Caco-2 (cell line): ENCODE data around the gene EXOC8. TPM values are rescaled to one million over a fixed set of nuclear protein-coding genes. Genes with fewer than 3 reads are reported as not detected.

Experiments used
- BruUV-seq: library from RNA; stranded (reverse); fragments of 400-500 nt; replicated peaks from 2 replicates; lab custom pipeline; 2021; lab: Mats Ljungman, UMichigan
- CTCF ChIA-PET: fragments of 300-600 bp; sonication (Branson Sonifier 250); formaldehyde crosslinking; loops from one replicate; lab custom pipeline; 2022; ENCODE audit warnings: antibody characterized with exemption; lab: Charles Lee
- POLR2A ChIA-PET: fragments of 300-600 bp; sonication (Branson Sonifier 250); formaldehyde crosslinking; loops from one replicate; lab custom pipeline; 2022; ENCODE audit warnings: antibody characterized with exemption; lab: Charles Lee
- DNase-seq, 2 experiments: peaks; one replicate each; pipeline versions ENCODE4 v3.0.0 to v3.0.0-alpha.2; 2020 to 2022
- H3K27me3 ChIP-seq: replicated peaks from 2 replicates; pipeline ENCODE4 v1.6.0; 2011; ENCODE audit warnings: low read length; ENCODE audit not compliant: control insufficient read depth, insufficient read depth
- H3K36me3 ChIP-seq: 2 replicates; pipeline ENCODE4 v1.5.1; 2011; ENCODE audit warnings: low read length; ENCODE audit not compliant: control insufficient read depth, insufficient read depth
- H3K4me1 ChIP-seq: fragments of 250-450 bp; sonication (Bioruptor Pico); 2 replicates; pipeline ENCODE4 v1.5.1; 2020; ENCODE audit warnings: mild to moderate bottlenecking
- H3K4me3 ChIP-seq: 2 replicates; pipeline ENCODE4 v1.5.1; 2011; ENCODE audit warnings: low read depth, mild to moderate bottlenecking, control low read depth, low read length
- H3K9me3 ChIP-seq: fragments of 250-450 bp; sonication (Bioruptor Pico); 2 replicates; pipeline ENCODE4 v1.5.1; 2020; ENCODE audit warnings: mild to moderate bottlenecking, moderate library complexity
- H3K27ac Mint-ChIP-seq: one replicate; pipeline ENCODE4 v1.8.0; 2022; ENCODE audit warnings: mixed read lengths; ENCODE audit not compliant: unreplicated experiment
- H3K27me3 Mint-ChIP-seq: one replicate; pipeline ENCODE4 v1.8.0; 2022; ENCODE audit warnings: mixed read lengths; ENCODE audit not compliant: insufficient read depth, unreplicated experiment
- H3K36me3 Mint-ChIP-seq: one replicate; pipeline ENCODE4 v1.8.0; 2022; ENCODE audit warnings: mild to moderate bottlenecking, mixed read lengths; ENCODE audit not compliant: insufficient read depth, unreplicated experiment
- H3K4me1 Mint-ChIP-seq: one replicate; pipeline ENCODE4 v1.8.0; 2022; ENCODE audit warnings: low read depth, mixed read lengths; ENCODE audit not compliant: unreplicated experiment
- H3K4me3 Mint-ChIP-seq: one replicate; pipeline ENCODE4 v1.8.0; 2022; ENCODE audit warnings: mild to moderate bottlenecking, moderate library complexity, mixed read lengths; ENCODE audit not compliant: unreplicated experiment
- H3K9me3 Mint-ChIP-seq: one replicate; pipeline ENCODE4 v1.8.0; 2022; ENCODE audit warnings: mixed read lengths; ENCODE audit not compliant: unreplicated experiment
- CTCF ChIP-seq, 2 experiments: fragments of 200-600 bp in 1 of 2; IDR thresholded peaks; 1 replicate in 1 of 2; 2 replicates in 1 of 2; pipeline versions ENCODE4 v1.5.1 to v1.8.0; 2011 to 2022; ENCODE audit warnings: antibody characterized with exemption in 1 of 2, control low read depth in 1 of 2, inconsistent platforms in 1 of 2, low read depth in 1 of 2, low read length in 1 of 2, mild to moderate bottlenecking in 1 of 2, moderate library complexity in 1 of 2; ENCODE audit not compliant: insufficient read depth in 1 of 2, severe bottlenecking in 1 of 2, unreplicated experiment in 1 of 2
- intact Hi-C: fragments of 100-400 bp; cut with micrococcal nuclease; formaldehyde crosslinking; loops from one replicate; pipeline ENCODE4 v1.10.0; 2022; ENCODE audit not compliant: unreplicated experiment
- total RNA-seq: library from RNA; stranded (reverse); gene quantifications from 2 replicates; pipeline ENCODE4 v1.2.3, GENCODE V29; 2022

The EXOC8 gene
- total RNA-seq, 1 experiment from 2014 or later, result 18.3 TPM

GRCh38 chr1:231312432-231312788 lies 25.2 kb downstream of the EXOC8 start:
- Mint-ChIP-seq H3K27me3 (no peaks in the 10 kb centered on the region), H3K9me3 (no peaks in the 10 kb centered on the region), H3K36me3 (no peaks in the 10 kb centered on the region), H3K4me1 (no peaks in the 10 kb centered on the region), H3K4me3 (no peak overlapping the region), H3K27ac (no peak overlapping the region)
- POLR2A ChIA-PET, result no interaction called here
- no peak overlapping the region for H3K4me3 ChIP-seq
- no peaks in the 10 kb centered on the region for H3K9me3 ChIP-seq
- BruUV-seq, result no TSS peak
- no peaks in the 10 kb centered on the region for H3K4me1 ChIP-seq
- DNase-seq, result no peak
- intact Hi-C loops, result no loop called here
- CTCF ChIA-PET, result no interaction called here
- no peaks in the 10 kb centered on the region for H3K36me3 ChIP-seq
- TF ChIP-seq CTCF (IDR thresholded peaks at IDR 0.05; ENCODE audit: insufficient read depth in 1 of 2, low read depth in 1 of 2, low read length in 1 of 2, severe bottlenecking in 1 of 2, unreplicated experiment in 1 of 2), result no peak
- H3K27me3 ChIP-seq, result no peaks in the 10 kb centered on the region

DNA sequence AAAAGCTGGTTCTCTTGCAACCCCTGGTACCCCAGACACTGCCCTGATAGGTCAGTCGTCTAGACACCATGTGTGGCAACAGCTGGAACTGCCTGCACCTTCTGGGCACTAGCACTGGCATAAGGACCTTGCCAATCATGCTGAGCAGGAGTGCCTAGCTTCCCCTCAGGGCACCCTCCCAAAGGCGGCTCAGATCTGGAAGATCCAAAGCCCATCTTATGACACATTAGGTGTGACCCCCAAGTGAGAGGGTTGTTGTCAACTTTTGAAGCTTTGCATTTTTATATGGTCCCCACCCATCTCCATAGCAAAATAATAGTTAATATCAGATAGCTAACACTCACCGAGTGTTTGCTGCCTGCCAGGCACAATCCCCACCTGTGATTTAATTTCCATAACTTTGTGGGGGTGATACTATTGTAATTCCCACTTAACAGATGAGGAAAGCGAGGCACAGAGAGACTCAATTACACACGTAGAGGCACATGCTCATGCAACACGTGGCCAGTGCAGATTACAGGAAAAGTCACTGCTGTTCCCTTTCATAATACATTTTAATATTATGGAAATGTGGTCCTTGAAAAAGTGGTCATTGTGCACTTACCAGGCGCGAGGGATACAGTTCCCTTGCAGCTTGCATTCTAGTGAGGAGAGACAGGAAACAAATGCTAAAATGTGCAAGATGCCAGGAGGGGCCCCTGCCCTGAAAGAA lies 25.8 kb downstream of the EXOC8 start:
- CTCF ChIA-PET, result no interaction called here
- Mint-ChIP-seq H3K27ac (no peak overlapping the region), H3K4me3 (no peak overlapping the region), H3K36me3 (no peaks in the 10 kb centered on the region), H3K4me1 (peaks cover 4% of the 10 kb centered on the region), H3K27me3 (no peaks in the 10 kb centered on the region), H3K9me3 (no peaks in the 10 kb centered on the region)
- H3K27me3 ChIP-seq, result no peaks in the 10 kb centered on the region
- no peak for DNase-seq
- TF ChIP-seq CTCF (IDR thresholded peaks at IDR 0.05; ENCODE audit: insufficient read depth in 1 of 2, low read depth in 1 of 2, low read length in 1 of 2, severe bottlenecking in 1 of 2, unreplicated experiment in 1 of 2), result no peak
- H3K9me3 ChIP-seq, result no peaks in the 10 kb centered on the region
- no TSS peak for BruUV-seq
- no peaks in the 10 kb centered on the region for H3K36me3 ChIP-seq
- H3K4me3 ChIP-seq, result no peak overlapping the region
- no peaks in the 10 kb centered on the region for H3K4me1 ChIP-seq
- intact Hi-C loops, result no loop called here
- POLR2A ChIA-PET, result no interaction called here

DNA sequence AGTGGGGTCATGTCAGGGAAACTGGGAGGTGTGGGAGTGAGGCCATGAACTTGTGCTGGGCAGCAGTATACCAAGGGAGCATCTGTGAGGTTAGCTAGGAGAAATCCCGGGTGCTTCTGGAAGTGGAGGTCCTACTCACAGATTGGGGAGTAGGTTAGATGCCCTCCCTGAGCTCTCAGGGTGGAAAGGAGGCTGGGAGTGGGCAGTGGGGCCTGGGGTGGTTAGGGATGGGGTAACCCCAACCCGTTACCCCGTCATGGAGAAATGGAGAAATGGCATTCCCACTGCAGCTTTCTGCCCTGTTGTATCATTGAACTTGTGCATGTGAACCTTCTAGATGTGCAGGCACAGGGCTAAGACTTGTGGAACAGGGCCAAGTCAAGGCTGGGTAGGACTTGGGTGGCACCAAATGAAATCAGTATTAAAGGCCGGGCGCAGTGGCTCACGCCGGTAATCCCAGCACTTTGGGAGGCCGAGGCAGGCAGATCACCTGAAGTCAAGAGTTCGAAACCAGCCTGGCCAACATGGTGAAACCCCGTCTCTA lies 27.2 kb downstream of the EXOC8 start:
- BruUV-seq, result no TSS peak
- peaks cover 5% of the 10 kb centered on the region for H3K4me1 Mint-ChIP-seq
- Histone ChIP-seq H3K4me3 (no peak overlapping the region), H3K4me1 (no peaks in the 10 kb centered on the region), H3K9me3 (no peaks in the 10 kb centered on the region), H3K27me3 (no peaks in the 10 kb centered on the region), H3K36me3 (no peaks in the 10 kb centered on the region)
- no peaks in the 10 kb centered on the region for H3K9me3 Mint-ChIP-seq
- POLR2A ChIA-PET, result no interaction called here
- no peak overlapping the region for H3K4me3 Mint-ChIP-seq
- TF ChIP-seq CTCF (IDR thresholded peaks at IDR 0.05; ENCODE audit: insufficient read depth in 1 of 2, low read depth in 1 of 2, low read length in 1 of 2, severe bottlenecking in 1 of 2, unreplicated experiment in 1 of 2), result no peak
- H3K36me3 Mint-ChIP-seq, result no peaks in the 10 kb centered on the region
- DNase-seq, result no peak
- intact Hi-C loops, result no loop called here
- CTCF ChIA-PET, result no interaction called here
- H3K27me3 Mint-ChIP-seq, result no peaks in the 10 kb centered on the region
- H3K27ac Mint-ChIP-seq, result no peak overlapping the region
